Cerebellar nuclear complex (tissue), 1 donor: Measurements from ENCODE around the gene ADAM33.

Experiments used
- DNase-seq, 2 experiments: peaks; one replicate each; lab custom pipeline; 2025; lab: John Stamatoyannopoulos, UW

ADAM33 gene

GRCh38 chr20:3689978-3690377, 8.2 kb upstream of the ADAM33 start:
- no peak for DNase-seq

DNA sequence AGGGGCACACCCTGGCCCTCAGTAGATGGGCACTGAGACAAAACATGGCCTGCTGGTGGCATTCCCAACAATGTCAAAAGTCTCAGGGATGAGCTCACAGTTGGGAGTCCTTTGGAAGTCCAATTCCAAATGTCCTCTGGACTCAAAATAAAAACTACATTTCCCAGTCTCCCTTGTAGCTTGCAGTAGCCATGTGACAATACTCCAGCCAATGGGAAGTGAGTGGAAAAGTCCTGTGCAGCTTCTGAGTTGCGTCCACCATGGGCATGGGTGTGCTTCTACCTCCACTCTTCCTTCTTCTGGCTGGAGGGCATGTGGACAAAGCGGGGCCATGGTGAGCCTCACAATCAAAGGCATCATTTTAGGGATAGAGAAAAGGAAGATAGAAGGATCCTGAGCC, 5.8 kb upstream of the ADAM33 start:
- no peak for DNase-seq

DNA sequence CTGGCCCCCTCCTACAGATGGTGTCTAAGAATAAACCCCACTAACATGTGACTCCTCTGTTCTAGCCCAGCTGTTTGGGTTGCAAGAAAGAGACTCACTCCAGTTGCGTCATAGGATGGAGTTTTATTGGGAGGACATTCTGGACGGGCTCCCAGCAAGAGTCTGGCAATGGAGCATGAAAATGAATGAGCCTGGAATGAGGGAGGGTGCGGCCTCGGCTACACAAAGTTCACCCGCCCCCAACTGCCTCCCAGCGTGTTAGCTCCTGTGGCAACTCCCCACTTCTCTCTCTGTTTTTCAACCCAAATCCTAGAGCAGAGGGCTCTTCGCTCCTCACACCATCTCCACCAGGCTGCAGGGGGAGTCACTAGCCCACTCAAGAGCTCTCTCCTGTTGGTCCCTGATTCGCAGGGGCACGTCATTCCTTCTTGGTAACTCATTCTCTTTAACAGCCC, 5.1 kb upstream of the ADAM33 start:
- DNase-seq = no peak

DNA sequence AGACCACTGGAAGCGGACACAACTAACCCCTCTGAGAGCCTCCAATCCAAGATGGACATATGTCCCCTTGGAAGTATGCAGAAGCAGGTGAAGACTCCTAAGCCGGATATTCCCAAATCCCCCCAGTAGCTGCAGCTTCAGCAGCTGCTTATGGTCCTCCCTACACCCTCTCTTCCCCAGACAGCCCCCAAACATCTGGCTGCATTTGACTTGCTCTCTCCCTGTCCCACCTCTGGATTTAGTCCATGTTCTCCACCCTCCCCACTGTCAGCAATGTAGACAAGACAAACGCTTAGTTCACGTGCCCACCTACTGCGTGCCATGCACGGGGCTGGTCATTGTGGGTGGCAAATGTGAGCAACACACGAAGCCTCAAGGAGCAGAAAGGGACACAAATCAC, 4.6 kb upstream of the ADAM33 start:
- no peak for DNase-seq

GRCh38 chr20:3685341-3685740, 3.5 kb upstream of the ADAM33 start:
- no peak for DNase-seq

DNA sequence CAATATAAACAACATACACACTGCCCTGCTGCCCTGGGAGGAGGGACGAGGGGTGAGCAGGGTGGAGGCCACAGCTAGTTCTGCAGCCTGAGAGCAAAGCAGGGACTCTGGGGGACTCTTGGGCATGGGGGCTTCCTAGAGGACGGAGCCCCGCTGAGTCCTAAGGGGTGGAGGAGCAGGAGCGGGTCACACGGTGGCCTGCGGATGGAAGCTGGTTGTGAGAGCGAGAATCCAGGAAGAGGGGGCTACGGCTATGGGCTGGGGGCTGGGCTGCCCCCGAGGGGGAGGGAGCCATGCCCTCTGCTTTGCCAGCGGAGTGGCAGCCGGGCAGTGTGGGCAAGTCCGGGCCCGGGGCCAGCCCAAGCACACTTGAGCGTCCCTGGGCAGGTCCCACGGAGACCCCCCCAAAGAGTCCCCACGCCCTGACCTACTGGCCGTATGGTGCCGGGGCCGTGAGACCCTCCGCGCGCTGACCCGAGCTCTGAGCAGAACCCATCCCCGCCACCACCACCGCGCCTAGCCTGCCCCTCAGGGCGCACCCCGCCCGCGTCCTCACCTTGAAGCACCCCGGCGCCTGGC, 369 bp downstream of the ADAM33 start:
- DNase-seq = no peak

DNA sequence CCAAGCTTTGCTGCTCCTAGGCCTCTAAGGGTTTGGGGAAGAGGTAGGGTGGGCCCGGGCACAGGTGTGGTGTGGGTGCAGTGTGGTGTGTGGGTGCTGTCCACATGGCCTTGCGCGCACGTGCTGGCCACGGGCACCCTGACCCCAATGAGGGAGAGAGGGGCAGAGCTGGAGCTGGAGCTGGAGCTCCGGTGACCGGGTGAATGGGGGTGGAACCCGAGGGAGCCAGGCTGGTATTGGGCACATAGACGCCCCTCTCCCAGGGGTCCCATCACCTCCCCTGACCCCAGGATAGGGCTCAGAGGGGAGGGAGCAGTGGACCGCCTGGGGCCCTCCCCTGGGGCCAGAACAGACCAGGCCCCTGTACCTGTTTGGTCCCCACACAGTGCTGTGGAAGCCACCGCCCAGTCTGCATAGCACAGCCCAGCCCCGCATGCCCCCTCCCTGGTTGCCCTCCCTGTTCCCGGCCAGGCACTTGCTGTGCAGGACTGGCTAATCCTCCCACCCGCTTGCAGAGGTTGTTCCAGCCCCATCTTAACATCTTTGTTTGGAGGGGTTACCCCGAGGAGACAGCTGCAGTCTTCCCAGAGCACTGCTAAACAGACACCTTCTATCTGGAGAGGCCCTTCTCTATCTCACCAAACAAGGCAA, 984 bp downstream of the ADAM33 start:
- DNase-seq = no peak

GRCh38 chr20:3679749-3680700, 1.8 kb downstream of the ADAM33 start:
- no peak for DNase-seq

GRCh38 chr20:3678856-3679720, 2.7 kb downstream of the ADAM33 start:
- DNase-seq = no peak

DNA sequence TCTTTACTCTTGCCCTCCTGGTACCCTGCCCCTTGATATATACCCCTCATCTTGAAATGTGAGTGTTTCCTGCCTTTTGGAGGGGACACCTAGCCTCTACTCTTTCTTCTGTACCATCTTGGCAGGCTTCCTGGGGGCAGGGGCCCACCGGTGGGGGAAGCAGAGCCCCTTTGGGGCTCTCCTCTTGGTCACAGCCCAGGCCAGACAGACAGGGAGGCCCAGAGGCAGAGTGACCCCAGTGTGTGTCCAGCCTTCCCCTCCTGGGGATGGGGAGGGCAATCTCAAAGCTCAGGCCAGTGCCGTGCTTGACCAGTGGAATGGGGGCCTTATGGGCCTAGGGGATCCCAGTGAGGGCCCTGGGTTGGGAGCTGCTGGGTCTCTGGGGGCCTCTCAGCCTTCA, 3.6 kb downstream of the ADAM33 start:
- DNase-seq = no peak

GRCh38 chr20:3677733-3678132, 4.1 kb downstream of the ADAM33 start:
- no peak for DNase-seq

DNA sequence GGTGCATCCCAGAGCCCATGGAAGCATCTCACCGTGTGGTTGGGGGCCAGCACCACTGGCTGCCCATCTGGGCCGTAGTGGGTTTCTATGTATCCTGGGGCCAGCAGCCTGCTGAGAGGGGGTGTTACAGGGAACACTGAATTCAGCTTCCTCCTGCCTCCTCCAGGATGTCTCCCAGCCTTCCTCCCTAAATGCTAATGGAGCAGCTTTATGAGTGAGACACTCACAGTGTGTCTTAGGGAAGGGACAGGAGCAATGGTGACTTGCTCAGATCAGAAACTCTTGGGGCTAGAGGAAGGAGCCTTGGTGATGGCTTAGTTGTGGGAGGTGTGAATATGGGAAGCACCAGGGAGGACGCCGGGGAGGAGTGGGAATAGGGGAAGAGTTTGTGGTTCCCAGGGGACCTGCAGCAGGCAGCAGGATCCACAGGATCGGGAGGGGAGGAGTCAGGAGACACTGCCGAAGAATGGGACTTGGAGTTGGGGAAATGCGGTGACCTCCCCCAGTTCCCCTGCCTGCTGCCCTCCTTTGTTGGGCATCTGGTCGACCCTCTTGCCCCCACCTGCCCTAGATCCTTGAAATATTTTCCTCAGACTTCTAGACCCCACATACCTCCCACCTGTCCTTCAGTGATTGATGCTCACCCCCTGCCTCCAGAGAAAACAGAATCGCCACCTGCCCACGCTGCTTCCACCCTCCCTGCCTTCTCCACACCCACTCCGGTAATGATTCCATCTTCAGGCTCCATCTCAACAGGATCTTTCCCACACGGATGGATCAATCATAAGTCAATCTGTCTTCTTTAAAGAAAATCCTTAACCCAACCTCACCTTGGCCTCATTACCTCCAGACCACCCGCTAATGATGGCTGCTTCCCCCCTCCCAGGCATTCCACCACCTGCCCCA, 6.6 kb downstream of the ADAM33 start:
- DNase-seq = no peak

DNA sequence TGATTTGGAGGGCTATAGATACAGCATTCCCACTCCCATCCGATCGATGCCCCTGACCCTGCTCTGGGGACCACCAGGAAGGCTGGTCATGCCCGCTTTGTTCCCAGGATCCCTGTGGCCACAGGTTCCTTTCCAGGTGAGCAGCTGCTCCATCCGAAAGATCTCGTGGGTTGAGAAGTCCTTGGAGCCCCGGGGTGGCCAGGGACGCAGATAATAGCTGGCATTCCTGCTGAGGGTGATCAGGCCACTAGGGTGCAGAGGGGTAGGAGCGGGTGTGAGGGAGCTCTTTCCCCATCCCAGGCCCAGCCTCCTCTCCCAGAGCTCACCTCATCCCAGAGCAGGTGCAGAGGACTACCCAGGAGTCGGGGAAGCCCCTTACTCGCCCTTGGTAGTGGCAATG, 7.4 kb downstream of the ADAM33 start:
- no peak for DNase-seq

DNA sequence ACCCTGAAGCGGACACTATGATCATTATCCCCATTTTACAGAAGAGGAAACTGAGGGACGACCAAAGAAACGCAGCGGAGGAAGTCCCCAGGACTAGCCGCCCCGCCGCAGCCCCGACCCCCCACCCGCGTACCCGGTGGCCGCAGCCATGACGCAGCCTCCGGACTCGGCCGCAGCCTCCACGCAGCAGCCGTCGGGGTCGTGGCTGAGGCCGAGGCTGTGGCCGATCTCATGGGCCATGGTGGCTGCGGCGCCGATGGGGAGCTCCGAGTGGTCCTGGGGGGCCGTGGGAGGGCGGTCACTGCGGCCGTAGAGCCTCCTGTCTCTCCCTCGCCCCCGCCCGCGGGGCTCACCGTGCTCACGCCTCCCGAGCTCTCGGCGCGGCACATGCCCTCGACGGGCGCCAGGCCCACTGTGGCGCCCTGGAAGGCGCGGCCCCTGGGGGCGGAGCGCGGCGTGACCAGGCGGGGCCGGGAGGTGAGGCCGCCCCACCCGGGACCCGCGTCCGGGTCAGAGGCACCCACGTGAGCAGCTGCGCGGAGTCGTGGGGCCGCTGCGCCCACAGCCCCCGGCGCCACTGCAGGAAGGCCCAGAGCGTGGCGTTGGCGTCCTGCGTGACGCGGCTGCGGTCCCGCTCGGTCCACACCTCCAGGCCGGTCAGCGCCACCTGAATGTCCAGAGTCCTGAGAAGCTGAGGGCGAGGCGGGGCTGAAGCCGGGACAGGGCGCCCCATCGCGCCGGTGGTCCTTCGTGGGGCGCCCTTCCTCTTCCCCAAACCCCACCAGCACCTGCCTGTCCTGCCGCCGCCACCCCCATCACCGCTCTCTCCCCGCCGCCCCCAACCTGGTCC, 8.4 kb downstream of the ADAM33 start:
- DNase-seq = no peak

GRCh38 chr20:3672547-3673171, 9.2 kb downstream of the ADAM33 start:
- no peak for DNase-seq

GRCh38 chr20:3671986-3672546, 9.7 kb downstream of the ADAM33 start:
- no peak for DNase-seq

DNA sequence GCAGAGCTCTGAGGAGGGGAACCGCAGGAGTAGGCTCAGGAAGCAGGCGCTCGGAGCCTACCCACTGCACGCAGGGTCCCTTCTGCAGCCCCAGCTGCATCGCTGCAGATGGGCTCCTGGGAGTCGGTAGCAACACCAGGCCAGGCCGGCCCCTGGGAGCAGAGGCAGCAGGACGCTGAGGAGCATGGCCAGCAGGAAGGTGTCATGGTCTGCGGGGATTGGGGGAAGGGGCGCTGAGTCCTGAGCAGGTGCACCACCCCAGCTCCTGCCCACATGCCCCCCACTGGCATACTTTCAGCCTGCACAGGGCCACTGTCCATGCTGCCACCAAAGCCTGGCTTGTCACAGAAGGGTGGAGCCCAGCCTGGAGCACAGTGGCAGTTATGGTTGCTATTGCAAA, 10.9 kb downstream of the ADAM33 start:
- DNase-seq = no peak

DNA sequence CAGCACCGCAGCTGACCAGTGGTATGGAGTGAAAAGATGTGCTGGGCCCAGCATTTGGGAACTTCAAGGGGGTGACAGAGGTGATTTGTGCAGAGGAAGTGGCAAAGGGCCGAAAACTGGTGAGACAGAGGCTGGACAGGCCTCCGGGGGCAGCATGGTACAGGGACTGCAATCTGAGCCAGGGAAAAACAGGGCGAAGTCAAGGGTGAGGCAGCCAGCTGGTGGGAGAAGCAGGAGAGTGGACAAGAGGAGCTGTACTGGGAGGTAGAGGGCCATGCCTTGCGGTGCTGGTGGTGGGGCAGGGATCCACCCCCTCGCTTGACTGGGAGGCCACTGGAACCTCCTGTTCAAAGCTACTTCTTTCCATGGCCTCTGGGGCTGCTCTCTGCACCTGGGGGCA, 11.3 kb downstream of the ADAM33 start:
- no peak for DNase-seq

DNA sequence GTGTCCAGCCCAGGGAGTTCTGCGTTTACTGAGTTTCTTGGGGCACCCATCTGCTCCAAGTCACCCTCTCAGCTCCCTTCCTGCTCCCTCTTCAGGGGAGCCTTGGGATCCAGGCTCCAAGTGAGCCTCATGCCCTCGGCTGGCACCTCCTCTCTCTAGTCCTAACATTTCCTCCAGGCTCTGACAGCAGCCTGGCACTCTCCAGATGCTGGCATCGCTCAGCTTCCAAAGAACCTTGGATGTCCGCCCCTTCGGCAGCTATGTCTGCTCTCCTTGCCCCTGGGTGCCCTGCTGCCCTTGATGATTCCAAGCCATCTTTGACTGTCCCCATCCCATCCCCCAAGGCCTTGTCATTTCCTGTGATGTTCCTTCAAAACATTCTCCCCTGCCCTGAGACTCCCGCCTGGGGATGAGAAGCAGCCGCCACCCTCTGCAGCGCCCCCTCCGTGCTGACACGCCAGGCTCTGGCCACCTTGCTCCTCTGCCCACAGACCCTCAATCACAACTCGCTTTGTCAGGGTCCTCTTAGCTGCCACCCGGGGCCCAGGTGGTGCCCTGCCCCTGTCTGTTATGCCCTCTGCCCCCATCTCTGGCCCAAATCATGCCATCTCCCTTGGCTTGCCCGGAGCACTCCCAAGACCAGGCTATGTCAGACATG, 12.0 kb downstream of the ADAM33 start:
- no peak for DNase-seq
